GM13976 (cell line): ENCODE results near the gene DAPK3.

Experiments used
- DNase-seq: peaks from one replicate; pipeline ENCODE4 v3.0.0; 2012; ENCODE audit warnings: low spot score
- CTCF ChIP-seq: IDR thresholded peaks from 2 replicates; pipeline ENCODE4 v1.5.1; 2012; ENCODE audit warnings: borderline replicate concordance, mild to moderate bottlenecking; ENCODE audit not compliant: insufficient read depth; ENCODE audit errors: extremely low read depth, missing control alignments, control extremely low read depth
- in situ Hi-C: fragments of 300-500 bp; cut with MboI; formaldehyde crosslinking; loops from one replicate; pipeline ENCODE4 v1.12.0; 2022; ENCODE audit warnings: low sequenced_read_pairs, mixed read lengths, inconsistent platforms; ENCODE audit not compliant: unreplicated experiment

Gene DAPK3

GRCh38 chr19:3984584-3984907 is 13.6 kb upstream of the DAPK3 start:
- no peak for TF ChIP-seq CTCF
- no peak for DNase-seq
- in situ Hi-C loops, result loop anchor here (10.0 kb wide), 1 partner anchor 220 kb away; no protein-coding TSS in a partner anchor

- no peak for DNase-seq
- no peak for TF ChIP-seq CTCF
- in situ Hi-C loops, result loop anchor here (10.0 kb wide), 1 partner anchor 221 kb away; no protein-coding TSS in a partner anchor
Observed at GRCh38 chr19:3983936-3984583, 13.2 kb upstream of the DAPK3 start.

- DNase-seq, result no peak
- in situ Hi-C loops, result loop anchor here (10.0 kb wide), 1 partner anchor 221 kb away; no protein-coding TSS in a partner anchor
Observed at GRCh38 chr19:3983542-3983914, 12.6 kb upstream of the DAPK3 start.

GRCh38 chr19:3982701-3983541 is 12.0 kb upstream of the DAPK3 start:
- in situ Hi-C loops, result loop anchor here (10.0 kb wide), 1 partner anchor 222 kb away; no protein-coding TSS in a partner anchor
- no peak for DNase-seq
- TF ChIP-seq CTCF, result no peak

More at GRCh38 chr19:3983542-3983914, 12.6 kb upstream of the DAPK3 start:
- TF ChIP-seq CTCF, result no peak

GRCh38 chr19:3981736-3982681 is 11.1 kb upstream of the DAPK3 start:
- in situ Hi-C loops, result loop anchor here (10.0 kb wide), 1 partner anchor 223 kb away; no protein-coding TSS in a partner anchor
- TF ChIP-seq CTCF, result no peak
- no peak for DNase-seq

GRCh38 chr19:3981373-3981735 is 10.5 kb upstream of the DAPK3 start:
- no peak for DNase-seq
- no peak for TF ChIP-seq CTCF
- in situ Hi-C loops, result loop anchor here (10.0 kb wide), 1 partner anchor 223 kb away; no protein-coding TSS in a partner anchor
